GM21526 (cell line): Measurements from ENCODE around the gene ATP1A1.

Experiments used
- ATAC-seq: cut with Tn5 transposase; IDR thresholded peaks from one replicate; pipeline ENCODE4 v1.9.1; 2021; ENCODE audit warnings: moderate library complexity; ENCODE audit not compliant: unreplicated experiment, low FRiP score

ATP1A1 gene

GRCh38 chr1:116433275-116434257 is 60.5 kb downstream of the ATP1A1 start:
- no peak for ATAC-seq

GRCh38 chr1:116434849-116435248 is 61.8 kb downstream of the ATP1A1 start:
- ATAC-seq, result no peak

DNA sequence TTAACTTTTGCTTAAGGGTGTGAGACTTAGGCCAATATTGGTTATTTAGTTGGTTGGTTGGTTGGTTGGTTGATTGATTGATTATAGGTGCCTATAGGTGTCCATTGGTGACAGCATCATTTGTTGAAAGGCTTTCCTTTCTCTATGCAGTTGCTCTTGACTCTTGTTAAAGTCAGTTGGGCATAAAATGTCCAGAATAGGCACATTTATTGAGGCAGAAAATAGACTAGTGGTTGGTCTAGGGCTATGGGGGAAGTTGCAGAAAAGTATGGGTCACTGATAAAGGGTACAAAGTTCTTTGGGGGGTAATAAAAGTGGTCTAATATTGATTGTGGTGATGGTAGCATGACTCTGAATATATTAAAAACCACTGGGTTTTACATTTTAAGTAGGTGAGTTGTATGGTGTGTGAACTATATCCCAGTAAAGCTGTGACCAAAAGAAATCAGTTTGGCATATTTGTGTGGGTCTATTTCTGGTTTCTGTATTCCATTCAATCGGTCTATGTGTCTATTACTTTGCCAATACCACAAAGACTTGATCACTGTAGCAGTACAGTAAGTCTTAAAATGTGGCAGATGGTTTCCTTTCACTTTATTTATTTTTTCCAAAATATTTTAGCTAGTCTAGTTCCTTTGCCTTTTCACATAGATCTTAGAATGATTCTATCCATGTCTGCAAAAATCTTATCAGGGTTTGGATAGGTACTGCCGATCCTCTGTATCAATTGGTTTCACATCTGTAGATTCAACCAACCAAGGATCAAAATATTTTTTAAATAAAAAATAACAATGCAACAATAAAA is 63.0 kb downstream of the ATP1A1 start:
- no peak for ATAC-seq

GRCh38 chr1:116436611-116436970 is 63.5 kb downstream of the ATP1A1 start:
- no peak for ATAC-seq

- ATAC-seq, result no peak
Observed at GRCh38 chr1:116439701-116440100, 66.7 kb downstream of the ATP1A1 start.

DNA sequence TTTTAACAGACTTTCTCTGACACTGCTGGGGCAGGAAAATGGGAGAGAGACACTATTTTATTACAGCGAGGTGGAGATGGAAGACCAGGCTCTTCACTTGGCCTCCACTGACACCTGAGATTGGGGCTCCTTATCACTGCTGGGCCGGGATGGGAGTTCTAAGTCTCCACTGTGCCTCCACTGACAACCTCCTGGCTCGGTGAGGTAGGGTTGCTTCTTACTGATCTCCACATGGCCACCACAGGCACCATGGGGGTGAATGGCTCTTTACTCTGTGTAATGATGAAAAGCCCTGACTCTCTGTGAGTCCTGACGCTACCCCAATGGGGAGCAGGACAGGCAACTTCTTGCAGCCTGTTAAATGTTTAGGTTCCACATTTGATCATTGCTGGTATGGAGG is 67.7 kb downstream of the ATP1A1 start:
- no peak for ATAC-seq

- ATAC-seq, result no peak
Observed at GRCh38 chr1:116445534-116445933, 72.5 kb downstream of the ATP1A1 start.

DNA sequence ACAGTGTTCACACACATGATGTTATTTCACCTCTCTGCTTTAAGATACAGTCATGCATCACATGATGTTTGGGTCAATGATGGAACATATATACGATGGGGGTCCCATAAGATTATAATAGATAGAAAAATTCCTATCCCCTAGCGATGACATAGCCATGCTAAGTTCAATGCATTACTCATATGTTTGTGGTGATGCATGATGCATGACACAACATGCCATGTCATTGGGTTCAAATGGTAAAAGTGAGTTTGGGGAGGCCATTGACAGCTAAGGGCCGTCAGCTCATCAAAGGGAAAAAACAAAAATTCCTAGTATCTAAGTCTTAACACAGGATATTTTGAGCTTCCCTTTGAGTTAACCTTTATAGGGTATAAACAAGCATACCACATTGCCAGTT is 73.6 kb downstream of the ATP1A1 start:
- ATAC-seq, result no peak

GRCh38 chr1:116448785-116449385 is 75.8 kb downstream of the ATP1A1 start:
- no peak for ATAC-seq

DNA sequence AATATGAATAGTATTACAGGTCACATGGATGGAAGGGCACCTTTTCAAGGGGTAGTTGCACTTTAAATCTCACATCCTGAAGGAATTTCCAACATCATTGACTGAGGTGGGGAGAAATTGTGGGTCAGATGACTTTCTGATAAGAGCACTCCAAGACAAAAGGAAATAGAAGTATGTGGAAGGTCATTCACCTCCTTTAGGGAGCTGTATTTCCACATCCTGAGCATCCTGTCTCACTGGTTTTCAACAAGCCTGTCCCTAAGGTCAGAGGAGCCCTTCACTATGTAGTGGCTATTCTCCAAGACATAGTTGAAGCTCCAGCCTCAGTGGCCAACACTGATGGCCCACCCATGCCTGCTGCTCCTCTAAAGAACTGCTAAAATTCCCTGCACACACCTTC is 76.5 kb downstream of the ATP1A1 start:
- ATAC-seq, result no peak

DNA sequence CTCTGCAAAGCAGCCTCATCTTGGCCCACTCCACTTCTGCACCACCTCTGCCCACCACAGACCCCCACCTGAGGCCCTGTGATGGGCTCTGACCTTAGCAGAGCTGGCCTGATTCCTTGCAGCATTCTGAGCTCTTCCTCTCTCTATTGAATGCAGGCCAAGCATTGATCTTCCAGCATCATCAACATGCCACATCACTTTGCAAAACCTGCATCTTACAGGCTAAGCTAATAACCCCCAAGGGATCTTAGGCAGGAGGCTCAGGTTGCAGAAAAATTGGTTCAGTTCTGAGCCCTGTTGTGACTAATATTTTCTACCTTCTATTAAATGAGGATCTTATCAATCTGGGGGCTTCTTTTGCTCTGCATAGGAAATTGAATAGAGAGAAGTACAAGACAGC is 78.7 kb downstream of the ATP1A1 start:
- ATAC-seq, result no peak

DNA sequence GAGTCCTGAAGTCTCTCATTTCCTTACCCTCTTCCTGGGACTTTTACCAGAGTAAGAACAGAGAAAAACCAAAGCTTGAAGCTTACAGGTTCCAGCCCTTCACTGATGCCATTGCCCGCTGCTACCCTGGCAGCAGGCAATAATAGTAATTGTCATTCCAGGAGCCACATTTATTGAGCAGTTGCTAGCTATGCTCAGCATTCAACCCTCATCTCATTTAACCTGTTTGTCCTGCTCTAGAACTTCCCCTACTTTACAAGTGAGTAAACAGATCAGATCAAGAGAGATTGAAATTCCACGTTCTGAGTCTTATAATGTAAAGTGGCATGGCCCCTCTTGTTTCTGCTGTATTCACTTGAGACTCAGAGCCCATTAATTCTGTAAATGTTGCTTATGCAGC is 80.4 kb downstream of the ATP1A1 start:
- ATAC-seq, result no peak

- ATAC-seq, result no peak
Observed at GRCh38 chr1:116453906-116454305, 80.9 kb downstream of the ATP1A1 start.
